ENCODE data around the gene NSD2.
"Not testable (repeated sequence)": the region's sequence is repeated elsewhere in the genome, so short reads cannot be mapped to it uniquely, and the experiment has no call there.

Gene NSD2

GRCh38 chr4:2006956-2007653 lies 135.9 kb downstream of the NSD2 start:
- peak; percentile 30 for DNase-seq (ENCODE audit: low spot score)

GRCh38 chr4:2007804-2008670 lies 136.8 kb downstream of the NSD2 start:
- DNase-seq (ENCODE audit: low spot score), result no peak

GRCh38 chr4:2008671-2008920 lies 137.4 kb downstream of the NSD2 start:
- DNase-seq (ENCODE audit: low spot score), result no peak

GRCh38 chr4:2008921-2009650 lies 137.9 kb downstream of the NSD2 start, which contains the start of gene NELFA:
Gene NELFA (minus strand): TSS chr4:2008974. CDS start chr4:2008959, 15 bp downstream.
- peak; percentile 95 for DNase-seq (ENCODE audit: low spot score)

- DNase-seq (ENCODE audit: low spot score), result peak; percentile 86
These were observed 138.5 kb downstream of the NSD2 start for GRCh38 chr4:2009651-2010233.

- no peak for DNase-seq (ENCODE audit: low spot score)
These were observed 140.4 kb downstream of the NSD2 start for GRCh38 chr4:2011583-2011982.

- DNase-seq (ENCODE audit: low spot score), result no peak
These were observed 143.8 kb downstream of the NSD2 start for GRCh38 chr4:2015008-2015407.

GRCh38 chr4:2021358-2022018 lies 150.3 kb downstream of the NSD2 start:
- not testable (repeated sequence) for DNase-seq (ENCODE audit: low spot score)

- DNase-seq (ENCODE audit: low spot score), result no peak
These were observed 153.5 kb downstream of the NSD2 start for GRCh38 chr4:2024683-2025082.

- DNase-seq (ENCODE audit: low spot score), result no peak
These were observed 154.6 kb downstream of the NSD2 start for GRCh38 chr4:2025817-2026216.

GRCh38 chr4:2027120-2027519 lies 155.9 kb downstream of the NSD2 start:
- DNase-seq (ENCODE audit: low spot score), result not testable (repeated sequence)

GRCh38 chr4:2031161-2031560 lies 160.0 kb downstream of the NSD2 start:
- not testable (repeated sequence) for DNase-seq (ENCODE audit: low spot score)

Measured in kidney tubule cell (primary cell).